ENCODE measurements around the gene HERC4.
A peak's percentile ranks its signal among the peaks of the same experiment; 100 is the strongest.

HERC4 gene

GRCh38 chr10:68106656-68107055 lies 31.6 kb upstream of the HERC4 start:
- in situ Hi-C loops (cut with HindIII; ENCODE audit: low sequenced_read_pairs): no loop called here
- peak; percentile 91 for DNase-seq (ENCODE audit: low read depth)
- no peak for TF ChIP-seq CTCF (IDR thresholded peaks at IDR 0.05; ENCODE audit: low read depth, low read length, missing control alignments)
- H3K4me3 ChIP-seq (ENCODE audit: low read depth, low read length): no peak overlapping the region

- DNase-seq (ENCODE audit: low read depth): no peak
- H3K4me3 ChIP-seq (ENCODE audit: low read depth, low read length): no peak overlapping the region
- TF ChIP-seq CTCF (IDR thresholded peaks at IDR 0.05; ENCODE audit: low read depth, low read length, missing control alignments): no peak
- in situ Hi-C loops (cut with HindIII; ENCODE audit: low sequenced_read_pairs): no loop called here
Measured at GRCh38 chr10:68105820-68106219, 30.7 kb upstream of the HERC4 start.

DNA sequence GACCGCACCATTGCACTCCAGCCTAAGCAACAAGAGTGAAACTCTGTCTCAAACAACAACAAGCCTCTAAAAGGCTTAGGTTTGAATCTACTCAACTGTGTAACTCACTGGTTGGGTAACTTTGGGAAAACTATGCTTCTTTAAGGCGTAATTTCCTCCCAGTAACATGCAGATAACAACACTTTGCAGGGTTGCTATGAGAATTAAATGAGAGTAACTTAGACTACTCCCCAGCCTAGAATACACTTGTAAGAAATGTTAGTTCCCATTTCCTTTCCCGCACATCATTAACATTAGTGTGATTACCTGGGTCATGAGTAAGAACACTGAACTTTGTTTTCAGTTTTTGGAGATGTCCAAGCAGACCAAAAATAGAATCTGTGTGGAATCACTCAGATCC lies 28.8 kb upstream of the HERC4 start:
- in situ Hi-C loops (cut with HindIII; ENCODE audit: low sequenced_read_pairs): no loop called here

GRCh38 chr10:68103261-68103878 lies 28.3 kb upstream of the HERC4 start:
- no peak for TF ChIP-seq CTCF (IDR thresholded peaks at IDR 0.05; ENCODE audit: low read depth, low read length, missing control alignments)
- no peak for DNase-seq (ENCODE audit: low read depth)
- no peak overlapping the region for H3K4me3 ChIP-seq (ENCODE audit: low read depth, low read length)
- in situ Hi-C loops (cut with HindIII; ENCODE audit: low sequenced_read_pairs): no loop called here

More for the DNA sequence above, 28.8 kb upstream of the HERC4 start:
- H3K4me3 ChIP-seq (ENCODE audit: low read depth, low read length): no peak overlapping the region
- no peak for DNase-seq (ENCODE audit: low read depth)
- no peak for TF ChIP-seq CTCF (IDR thresholded peaks at IDR 0.05; ENCODE audit: low read depth, low read length, missing control alignments)

DNA sequence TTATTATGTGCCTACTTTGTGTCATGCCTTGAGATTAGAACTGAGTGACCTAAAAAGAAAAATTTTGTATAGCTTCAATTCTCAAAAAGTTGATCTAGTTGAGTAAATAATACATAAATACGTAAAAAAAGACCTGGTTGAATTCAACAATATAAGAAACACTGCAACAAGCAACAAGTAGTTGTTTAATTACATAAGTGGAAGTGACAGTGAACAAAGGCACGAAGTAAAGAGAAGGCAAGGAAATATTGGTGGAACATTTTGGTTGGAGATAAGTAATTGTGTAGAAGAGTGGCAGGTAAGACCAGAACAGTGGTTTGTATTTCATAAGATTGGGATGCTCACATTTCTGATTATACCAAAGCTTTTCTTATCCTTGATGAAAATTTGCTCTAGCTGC lies 26.0 kb upstream of the HERC4 start:
- DNase-seq (ENCODE audit: low read depth): no peak
- TF ChIP-seq CTCF (IDR thresholded peaks at IDR 0.05; ENCODE audit: low read depth, low read length, missing control alignments): no peak
- H3K4me3 ChIP-seq (ENCODE audit: low read depth, low read length): no peak overlapping the region
- in situ Hi-C loops (cut with HindIII; ENCODE audit: low sequenced_read_pairs): no loop called here

GRCh38 chr10:68099736-68100135 lies 24.7 kb upstream of the HERC4 start:
- no peak for TF ChIP-seq CTCF (IDR thresholded peaks at IDR 0.05; ENCODE audit: low read depth, low read length, missing control alignments)
- H3K4me3 ChIP-seq (ENCODE audit: low read depth, low read length): no peak overlapping the region
- DNase-seq (ENCODE audit: low read depth): no peak
- in situ Hi-C loops (cut with HindIII; ENCODE audit: low sequenced_read_pairs): no loop called here

Data from astrocyte of the cerebellum (primary cell).